ENCODE data around the gene WWOX. TPM values are rescaled to one million over a fixed set of nuclear protein-coding genes. Genes with fewer than 3 reads are reported as not detected.

The WWOX gene
- total and polyA plus RNA-seq, 2 donors = 15.4 to 23.9 TPM

- H3K27me3 ChIP-seq (ENCODE audit: control insufficient read depth in 2 of 2, insufficient read depth in 1 of 2, low read length in 1 of 2) = no peaks in the 10 kb centered on the region
- H3K4me3 ChIP-seq (ENCODE audit: low read length in 2 of 2) = no peak overlapping the region
- H3K4me1 ChIP-seq (ENCODE audit: control insufficient read depth in 2 of 2, insufficient read depth in 2 of 2, low read length in 2 of 2) = peaks cover 0 to 10% of the 10 kb centered on the region in 2 donors
- DNase-seq (ENCODE audit: low read depth in 6 of 9, low spot score in 9 of 9) = no peak
- H3K27ac ChIP-seq (ENCODE audit: low read depth in 1 of 2, low read length in 1 of 2) = no peak overlapping the region
- no peaks in the 10 kb centered on the region for H3K9me3 ChIP-seq (ENCODE audit: control insufficient read depth in 2 of 2, insufficient read depth in 1 of 2, low read length in 1 of 2)
- no peaks in the 10 kb centered on the region for H3K36me3 ChIP-seq (ENCODE audit: control insufficient read depth in 2 of 2, insufficient read depth in 2 of 2, low read length in 1 of 2)
- 86% methylated on average over 7 of the region's 7 CpGs for WGBS
Measured at GRCh38 chr16:79008869-79009179, 909.4 kb downstream of the WWOX start.

GRCh38 chr16:79009896-79010295 is 910.4 kb downstream of the WWOX start:
- DNase-seq (ENCODE audit: low read depth in 6 of 9, low spot score in 9 of 9) = no peak

GRCh38 chr16:79011282-79011681 is 911.8 kb downstream of the WWOX start:
- Histone ChIP-seq H3K4me1 (ENCODE audit: control insufficient read depth in 2 of 2, insufficient read depth in 2 of 2, low read length in 2 of 2) (peaks cover 0 to 10% of the 10 kb centered on the region in 2 donors), H3K9me3 (ENCODE audit: control insufficient read depth in 2 of 2, insufficient read depth in 1 of 2, low read length in 1 of 2) (no peaks in the 10 kb centered on the region), H3K27me3 (ENCODE audit: control insufficient read depth in 2 of 2, insufficient read depth in 1 of 2, low read length in 1 of 2) (no peaks in the 10 kb centered on the region), H3K4me3 (ENCODE audit: low read length in 2 of 2) (no peak overlapping the region), H3K36me3 (ENCODE audit: control insufficient read depth in 2 of 2, insufficient read depth in 2 of 2, low read length in 1 of 2) (no peaks in the 10 kb centered on the region), H3K27ac (ENCODE audit: low read depth in 1 of 2, low read length in 1 of 2) (no peak overlapping the region)
- DNase-seq (ENCODE audit: low read depth in 6 of 9, low spot score in 9 of 9) = no peak
- WGBS = 98% methylated on average over 3 of the region's 3 CpGs

More at GRCh38 chr16:79009896-79010295, 910.4 kb downstream of the WWOX start:
- no peaks in the 10 kb centered on the region for H3K36me3 ChIP-seq (ENCODE audit: control insufficient read depth in 2 of 2, insufficient read depth in 2 of 2, low read length in 1 of 2)
- no peaks in the 10 kb centered on the region for H3K27me3 ChIP-seq (ENCODE audit: control insufficient read depth in 2 of 2, insufficient read depth in 1 of 2, low read length in 1 of 2)
- 94% methylated on average over 4 of the region's 4 CpGs for WGBS
- no peak overlapping the region for H3K4me3 ChIP-seq (ENCODE audit: low read length in 2 of 2)
- no peaks in the 10 kb centered on the region for H3K9me3 ChIP-seq (ENCODE audit: control insufficient read depth in 2 of 2, insufficient read depth in 1 of 2, low read length in 1 of 2)
- no peak overlapping the region for H3K27ac ChIP-seq (ENCODE audit: low read depth in 1 of 2, low read length in 1 of 2)
- H3K4me1 ChIP-seq (ENCODE audit: control insufficient read depth in 2 of 2, insufficient read depth in 2 of 2, low read length in 2 of 2) = peaks cover 0 to 10% of the 10 kb centered on the region in 2 donors

GRCh38 chr16:79012671-79013434 is 913.4 kb downstream of the WWOX start:
- no peaks in the 10 kb centered on the region for H3K9me3 ChIP-seq (ENCODE audit: control insufficient read depth in 2 of 2, insufficient read depth in 1 of 2, low read length in 1 of 2)
- peaks cover 0 to 10% of the 10 kb centered on the region in 2 donors for H3K4me1 ChIP-seq (ENCODE audit: control insufficient read depth in 2 of 2, insufficient read depth in 2 of 2, low read length in 2 of 2)
- H3K4me3 ChIP-seq (ENCODE audit: low read length in 2 of 2) = no peak overlapping the region
- peak in 2 of 9 donors; percentile 18 to 27 for DNase-seq (ENCODE audit: low read depth in 6 of 9, low spot score in 9 of 9)
- H3K27ac ChIP-seq (ENCODE audit: low read depth in 1 of 2, low read length in 1 of 2) = no peak overlapping the region
- H3K27me3 ChIP-seq (ENCODE audit: control insufficient read depth in 2 of 2, insufficient read depth in 1 of 2, low read length in 1 of 2) = no peaks in the 10 kb centered on the region
- 49% methylated on average over 15 of the region's 15 CpGs for WGBS
- H3K36me3 ChIP-seq (ENCODE audit: control insufficient read depth in 2 of 2, insufficient read depth in 2 of 2, low read length in 1 of 2) = no peaks in the 10 kb centered on the region

GRCh38 chr16:79013930-79014660 is 914.6 kb downstream of the WWOX start:
- no peak overlapping the region for H3K4me3 ChIP-seq (ENCODE audit: low read length in 2 of 2)
- 96% methylated on average over 17 of the region's 17 CpGs for WGBS
- H3K27me3 ChIP-seq (ENCODE audit: control insufficient read depth in 2 of 2, insufficient read depth in 1 of 2, low read length in 1 of 2) = no peaks in the 10 kb centered on the region
- H3K36me3 ChIP-seq (ENCODE audit: control insufficient read depth in 2 of 2, insufficient read depth in 2 of 2, low read length in 1 of 2) = no peaks in the 10 kb centered on the region
- no peaks in the 10 kb centered on the region for H3K9me3 ChIP-seq (ENCODE audit: control insufficient read depth in 2 of 2, insufficient read depth in 1 of 2, low read length in 1 of 2)
- no peak overlapping the region for H3K27ac ChIP-seq (ENCODE audit: low read depth in 1 of 2, low read length in 1 of 2)
- H3K4me1 ChIP-seq (ENCODE audit: control insufficient read depth in 2 of 2, insufficient read depth in 2 of 2, low read length in 2 of 2) = peaks cover 0 to 10% of the 10 kb centered on the region in 2 donors
- no peak for DNase-seq (ENCODE audit: low read depth in 6 of 9, low spot score in 9 of 9)

- Histone ChIP-seq H3K36me3 (ENCODE audit: control insufficient read depth in 2 of 2, insufficient read depth in 2 of 2, low read length in 1 of 2) (no peaks in the 10 kb centered on the region), H3K4me3 (ENCODE audit: low read length in 2 of 2) (no peak overlapping the region), H3K9me3 (ENCODE audit: control insufficient read depth in 2 of 2, insufficient read depth in 1 of 2, low read length in 1 of 2) (no peaks in the 10 kb centered on the region), H3K27ac (ENCODE audit: low read depth in 1 of 2, low read length in 1 of 2) (no peak overlapping the region), H3K27me3 (ENCODE audit: control insufficient read depth in 2 of 2, insufficient read depth in 1 of 2, low read length in 1 of 2) (no peaks in the 10 kb centered on the region), H3K4me1 (ENCODE audit: control insufficient read depth in 2 of 2, insufficient read depth in 2 of 2, low read length in 2 of 2) (no peaks in the 10 kb centered on the region)
- DNase-seq (ENCODE audit: low read depth in 6 of 9, low spot score in 9 of 9) = no peak
- 94% methylated on average over 13 of the region's 13 CpGs for WGBS
Measured at GRCh38 chr16:79018650-79019429, 919.4 kb downstream of the WWOX start.

GRCh38 chr16:79019431-79019830 is 920.0 kb downstream of the WWOX start:
- DNase-seq (ENCODE audit: low read depth in 6 of 9, low spot score in 9 of 9) = no peak
- 33% methylated on average over 3 of the region's 3 CpGs for WGBS
- H3K36me3 ChIP-seq (ENCODE audit: control insufficient read depth in 2 of 2, insufficient read depth in 2 of 2, low read length in 1 of 2) = no peaks in the 10 kb centered on the region
- H3K9me3 ChIP-seq (ENCODE audit: control insufficient read depth in 2 of 2, insufficient read depth in 1 of 2, low read length in 1 of 2) = no peaks in the 10 kb centered on the region
- H3K4me3 ChIP-seq (ENCODE audit: low read length in 2 of 2) = no peak overlapping the region
- no peaks in the 10 kb centered on the region for H3K4me1 ChIP-seq (ENCODE audit: control insufficient read depth in 2 of 2, insufficient read depth in 2 of 2, low read length in 2 of 2)
- no peak overlapping the region for H3K27ac ChIP-seq (ENCODE audit: low read depth in 1 of 2, low read length in 1 of 2)
- H3K27me3 ChIP-seq (ENCODE audit: control insufficient read depth in 2 of 2, insufficient read depth in 1 of 2, low read length in 1 of 2) = no peaks in the 10 kb centered on the region

- no peak overlapping the region for H3K4me3 ChIP-seq (ENCODE audit: low read length in 2 of 2)
- DNase-seq (ENCODE audit: low read depth in 6 of 9, low spot score in 9 of 9) = no peak
- H3K36me3 ChIP-seq (ENCODE audit: control insufficient read depth in 2 of 2, insufficient read depth in 2 of 2, low read length in 1 of 2) = no peaks in the 10 kb centered on the region
- no peaks in the 10 kb centered on the region for H3K9me3 ChIP-seq (ENCODE audit: control insufficient read depth in 2 of 2, insufficient read depth in 1 of 2, low read length in 1 of 2)
- WGBS = 97% methylated on average over 9 of the region's 9 CpGs
- no peak overlapping the region for H3K27ac ChIP-seq (ENCODE audit: low read depth in 1 of 2, low read length in 1 of 2)
- no peaks in the 10 kb centered on the region for H3K27me3 ChIP-seq (ENCODE audit: control insufficient read depth in 2 of 2, insufficient read depth in 1 of 2, low read length in 1 of 2)
- H3K4me1 ChIP-seq (ENCODE audit: control insufficient read depth in 2 of 2, insufficient read depth in 2 of 2, low read length in 2 of 2) = no peaks in the 10 kb centered on the region
Measured at GRCh38 chr16:79021991-79022630, 922.7 kb downstream of the WWOX start.
